Frontal cortex (tissue), 4 donors: ENCODE measurements around the gene FASN. TPM values are rescaled to one million over a fixed set of nuclear protein-coding genes. Genes with fewer than 3 reads are reported as not detected.

Experiments used
- DNase-seq, 2 donors: peaks; one replicate each; pipeline ENCODE4 v3.0.0; 2012; ENCODE audit warnings: low spot score in 2 of 2
- FAIRE-seq: peaks from 2 replicates; lab custom pipeline; 2012; peaks lifted over from hg19 to GRCh38; lab: Jason Lieb, UNC
- total RNA-seq: library from RNA; depleted of rRNA; stranded (reverse); fragments of >200 nt; gene quantifications from one replicate; pipeline ENCODE4 v1.2.3, GENCODE V29; 2014
- donor health status: control.
- donor health status: control.
- donor health status: control.

The FASN gene
- total RNA-seq, 1 donor from 2014 or later: 92.1 TPM

DNA sequence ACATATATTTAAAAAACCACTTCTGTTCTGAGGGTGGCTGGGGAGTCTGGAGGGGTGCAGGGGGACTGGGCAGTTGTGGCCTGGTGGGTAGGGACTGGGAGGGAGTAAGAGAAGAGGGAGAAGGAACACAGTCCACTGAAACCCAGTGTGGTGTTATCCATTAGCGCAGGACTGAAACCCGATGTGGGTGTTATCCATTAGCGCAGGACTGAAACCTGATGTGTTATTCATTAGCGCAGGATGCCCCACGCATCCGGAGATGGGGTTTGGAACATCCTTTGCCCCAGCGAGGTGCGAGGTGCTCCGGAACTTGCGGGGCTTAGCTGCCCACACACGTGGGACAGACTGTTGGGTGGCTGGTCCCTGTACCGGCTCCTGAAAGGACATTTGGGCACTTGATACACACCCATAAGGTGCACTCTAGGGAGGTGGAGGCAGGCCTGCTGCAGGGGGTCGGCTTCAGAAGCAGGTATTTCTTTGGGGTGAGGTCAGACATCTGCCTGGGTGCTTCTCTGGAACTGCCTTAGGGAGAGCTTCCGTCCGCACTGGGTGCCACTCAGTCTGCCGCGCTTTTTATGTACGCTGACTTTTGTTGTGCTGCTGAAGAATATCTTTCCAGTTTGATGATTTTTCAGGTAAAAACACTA lies 20.3 kb upstream of the FASN start:
- FAIRE-seq (no peak), DNase-seq (no peak)

DNA sequence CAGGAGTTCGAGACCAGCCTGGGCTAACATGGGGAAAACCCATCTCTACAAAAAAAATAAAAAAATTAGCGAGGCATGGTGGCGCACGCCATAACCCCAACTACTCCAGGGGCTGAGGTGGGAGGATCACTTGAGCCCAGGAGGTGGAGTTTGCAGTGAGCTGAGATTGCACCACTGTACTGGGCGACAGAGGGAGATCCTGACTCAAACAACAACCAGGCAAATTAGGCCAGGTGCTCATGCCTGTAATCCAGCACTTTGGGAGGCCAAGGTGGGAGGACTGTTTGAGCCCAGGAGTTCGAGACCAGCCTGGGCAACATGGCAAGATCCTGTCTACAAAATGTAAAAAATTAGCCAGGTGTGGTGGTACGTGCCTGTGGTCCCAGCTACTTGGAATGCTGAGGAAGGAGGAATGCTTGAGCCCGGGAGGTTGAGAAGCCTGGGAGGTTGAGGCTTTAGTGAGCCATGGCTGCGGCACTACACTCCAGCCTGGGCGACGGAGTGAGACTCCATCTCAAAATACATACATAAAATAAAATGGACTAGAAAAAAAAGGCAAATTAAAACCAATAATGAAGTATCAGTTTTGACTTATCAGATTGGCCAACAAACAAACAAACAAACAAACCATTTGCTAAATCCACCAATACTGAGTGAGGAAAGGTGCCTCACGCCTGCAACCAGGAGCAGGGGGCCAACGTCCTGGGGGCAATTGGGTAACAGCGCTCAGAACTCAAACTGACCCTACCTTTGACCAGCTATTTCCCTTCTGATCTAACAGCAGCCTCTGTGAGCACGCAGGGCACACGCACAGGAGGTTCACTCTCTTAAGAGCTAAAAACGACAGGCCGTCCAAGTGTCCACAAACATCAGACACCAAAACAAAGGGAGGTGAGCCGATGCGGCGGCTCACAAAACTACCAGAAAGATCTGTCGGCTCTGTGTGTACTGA lies 19.4 kb upstream of the FASN start:
- DNase-seq: no peak
- FAIRE-seq: no peak

DNA sequence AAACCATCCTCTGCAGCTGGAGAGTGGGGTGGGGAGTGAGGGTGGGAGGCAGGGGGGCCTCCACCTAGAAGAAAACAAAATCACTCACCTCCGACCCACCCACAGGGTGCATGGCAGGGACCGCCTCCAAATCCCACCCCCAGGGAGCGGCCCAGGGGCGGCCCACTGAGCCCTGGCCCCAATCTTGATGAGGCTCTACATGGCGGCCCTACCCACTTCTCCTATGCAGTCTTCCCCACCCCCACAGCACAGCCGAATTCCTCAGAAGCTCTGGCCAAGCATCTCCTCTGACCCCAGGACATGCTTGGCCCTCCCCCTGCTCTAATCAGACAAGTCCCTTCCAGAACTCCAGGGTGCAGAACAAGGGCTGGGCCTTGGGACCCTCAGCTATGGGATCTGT lies 18.2 kb upstream of the FASN start:
- FAIRE-seq (no peak), DNase-seq (no peak)

DNA sequence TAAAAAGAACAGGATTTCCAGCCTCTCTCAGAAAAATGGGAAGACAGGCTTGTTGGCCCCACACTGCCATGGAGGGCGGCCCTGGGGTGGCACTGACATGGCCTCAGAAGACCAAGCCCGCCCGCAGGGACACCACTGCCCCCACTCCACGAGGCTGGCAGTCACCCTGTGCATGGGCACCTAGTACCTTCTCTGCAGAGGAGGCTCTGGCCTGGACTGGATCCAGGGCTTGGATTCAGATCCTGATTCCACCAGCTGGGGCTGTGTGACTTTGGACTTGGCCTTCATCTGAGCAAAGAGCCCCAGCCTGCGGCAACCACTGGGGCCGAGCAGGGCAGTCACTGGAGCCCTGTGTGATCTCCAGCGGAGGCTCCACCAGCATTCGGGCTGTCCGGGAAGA lies 16.8 kb upstream of the FASN start:
- DNase-seq (no peak), FAIRE-seq (no peak)

DNA sequence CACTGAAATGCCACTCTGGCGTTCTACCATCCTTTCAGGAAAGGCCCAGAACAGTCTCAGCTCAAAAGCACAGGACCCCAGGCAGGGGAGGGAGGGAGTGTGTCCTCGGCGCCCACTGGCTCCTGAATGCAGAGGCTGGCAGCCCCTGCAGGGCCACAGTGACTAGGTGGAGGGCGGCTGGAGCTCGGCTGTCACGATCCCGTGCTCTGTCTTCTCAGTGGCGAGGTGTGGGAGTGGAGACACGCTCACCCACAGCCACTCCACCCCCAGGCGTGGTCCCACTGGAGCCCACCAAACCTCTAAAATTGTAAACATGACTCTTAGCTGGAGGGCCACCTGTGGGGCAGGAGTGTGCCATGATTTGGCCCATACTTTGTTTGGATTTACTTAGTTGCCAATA lies 16.4 kb upstream of the FASN start:
- FAIRE-seq (no peak), DNase-seq (no peak)

DNA sequence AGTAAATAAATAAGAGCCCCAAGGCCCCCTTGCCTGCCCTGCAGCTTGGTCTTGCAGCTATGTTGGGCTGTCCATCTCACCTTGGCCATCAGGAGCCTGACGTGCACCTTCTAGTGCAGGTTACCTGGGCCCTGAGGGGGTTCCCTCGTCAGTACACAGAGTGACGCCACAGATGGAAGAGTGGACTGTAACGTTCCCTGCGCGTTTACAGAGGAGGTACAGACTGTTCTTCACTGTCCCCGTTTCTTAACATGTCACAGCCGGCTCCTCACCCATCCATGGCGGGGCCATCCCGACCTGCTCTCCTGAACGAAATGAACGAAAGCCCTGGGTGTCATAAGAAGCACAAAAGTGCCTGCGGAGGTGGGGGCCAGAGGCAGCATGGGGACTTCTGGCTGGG lies 15.9 kb upstream of the FASN start:
- FAIRE-seq: no peak

DNA sequence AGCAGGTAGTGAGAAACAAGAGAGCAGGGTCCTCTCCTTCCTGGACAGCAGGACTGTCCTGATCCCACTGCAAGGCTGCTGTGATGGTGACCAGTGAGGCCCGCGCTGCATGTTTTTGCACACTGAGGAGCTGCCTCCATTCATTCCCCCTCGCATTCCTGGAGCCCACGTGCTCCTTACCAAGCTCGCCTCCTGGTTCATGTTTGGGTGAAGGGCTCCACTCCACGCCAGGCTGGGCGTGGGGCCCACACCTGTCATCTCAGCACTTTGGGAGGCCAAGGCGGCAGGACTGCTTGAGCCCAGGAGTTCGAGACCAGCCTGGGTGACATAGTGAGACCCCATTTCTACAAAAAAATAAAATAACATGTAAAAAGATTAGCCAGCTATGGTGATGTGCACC lies 15.4 kb upstream of the FASN start:
- FAIRE-seq (no peak), DNase-seq (no peak)

More for the DNA sequence above, 15.9 kb upstream of the FASN start:
- DNase-seq: no peak

DNA sequence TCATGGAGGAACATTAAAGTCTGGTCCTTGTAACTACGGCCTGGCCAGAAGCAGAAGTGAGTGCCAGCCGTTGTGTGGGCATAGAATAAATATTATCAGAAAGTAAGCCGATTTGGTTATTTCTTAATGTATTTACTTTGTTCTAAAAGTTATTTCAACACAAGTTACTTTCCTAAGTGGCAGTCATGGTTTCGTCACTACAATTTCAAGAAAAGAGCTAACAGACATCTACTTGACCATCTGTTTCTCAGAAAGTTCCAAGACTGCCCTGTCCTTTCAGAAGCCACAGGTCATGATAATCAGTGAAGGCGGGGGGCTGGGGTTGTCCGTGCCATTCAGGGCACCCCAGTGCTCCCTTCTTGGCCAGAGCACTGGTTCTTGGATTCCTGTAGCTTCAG lies 14.9 kb upstream of the FASN start:
- DNase-seq: no peak
- FAIRE-seq: no peak

DNA sequence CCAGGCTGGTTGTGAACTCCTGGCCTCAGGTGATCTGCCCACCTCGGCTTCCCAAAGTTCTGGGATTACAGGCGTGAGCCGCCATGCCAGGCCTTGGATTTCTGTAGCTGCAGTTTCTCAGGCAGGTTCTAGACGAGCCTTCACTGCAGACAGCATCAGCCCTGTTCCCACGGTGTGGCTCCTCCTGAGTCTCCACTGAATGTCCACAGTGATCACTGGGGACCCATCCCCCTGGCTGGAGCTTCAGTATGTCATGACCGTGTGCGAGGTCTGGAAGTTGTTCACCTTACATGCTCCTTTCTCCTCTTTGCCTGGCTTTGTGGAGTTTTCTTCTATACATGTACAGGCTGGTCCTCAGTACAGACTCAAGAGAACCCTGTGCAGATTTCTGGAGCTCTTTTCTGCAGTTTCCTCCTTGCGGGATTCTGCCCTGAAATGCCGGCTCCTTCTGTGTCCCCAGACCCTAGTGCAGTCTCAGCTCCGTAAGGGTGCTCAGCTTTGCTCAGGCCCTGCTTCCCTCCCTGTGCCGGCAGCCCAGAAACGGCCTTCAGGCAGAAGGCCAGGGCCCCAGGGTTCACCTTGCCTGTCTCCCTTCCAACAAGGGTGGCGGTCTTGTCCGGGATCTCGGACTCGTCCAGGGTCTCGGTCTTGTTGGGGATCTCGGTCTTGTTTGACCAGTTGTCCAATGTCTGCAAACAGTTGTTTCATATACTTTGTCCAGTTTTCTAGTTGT lies 14.3 kb upstream of the FASN start:
- FAIRE-seq (no peak), DNase-seq (no peak)

DNA sequence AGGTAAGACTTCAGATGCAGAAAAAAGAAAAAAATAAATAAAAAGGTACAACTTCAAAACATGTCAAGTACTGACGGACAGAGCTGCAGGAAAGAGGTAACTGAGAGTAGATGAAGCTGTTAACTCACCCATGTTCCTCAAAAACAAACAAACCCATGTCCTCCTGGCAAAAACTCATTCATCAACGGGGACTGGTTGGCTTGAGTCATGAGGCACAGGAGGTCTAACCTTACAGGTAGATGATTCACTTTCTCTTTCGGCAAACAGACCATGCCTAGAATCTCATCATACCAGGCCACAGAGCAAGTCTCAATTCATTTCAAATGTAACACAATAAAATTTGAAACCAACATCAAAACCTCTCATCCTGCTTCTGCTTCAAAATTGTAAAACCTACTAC lies 12.3 kb upstream of the FASN start:
- FAIRE-seq (no peak), DNase-seq (no peak)

DNA sequence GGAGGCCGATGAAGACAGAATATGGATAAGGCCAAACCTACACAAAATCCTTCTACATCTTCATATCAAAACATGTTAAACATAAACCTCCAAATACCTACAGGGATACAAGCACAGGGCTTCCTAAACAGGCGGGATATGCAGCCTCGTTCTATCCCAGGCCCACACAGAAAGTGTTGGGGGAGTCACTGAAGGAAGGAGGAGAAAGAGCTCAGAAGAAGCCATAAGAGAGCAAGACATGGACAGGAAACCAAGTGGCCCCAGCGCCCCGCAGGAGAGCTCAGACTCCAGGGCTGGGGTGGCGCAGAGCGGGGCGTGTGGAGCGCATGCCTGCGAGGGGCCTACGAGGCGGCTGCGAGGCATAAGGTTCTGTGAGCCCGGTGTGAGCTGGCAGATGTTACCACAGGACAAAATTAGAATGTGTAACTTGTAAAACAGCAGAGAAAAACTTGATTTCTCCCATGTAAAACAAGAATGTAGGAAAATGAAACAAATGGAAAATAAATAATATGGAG lies 11.0 kb upstream of the FASN start:
- no peak for FAIRE-seq
- DNase-seq: no peak

DNA sequence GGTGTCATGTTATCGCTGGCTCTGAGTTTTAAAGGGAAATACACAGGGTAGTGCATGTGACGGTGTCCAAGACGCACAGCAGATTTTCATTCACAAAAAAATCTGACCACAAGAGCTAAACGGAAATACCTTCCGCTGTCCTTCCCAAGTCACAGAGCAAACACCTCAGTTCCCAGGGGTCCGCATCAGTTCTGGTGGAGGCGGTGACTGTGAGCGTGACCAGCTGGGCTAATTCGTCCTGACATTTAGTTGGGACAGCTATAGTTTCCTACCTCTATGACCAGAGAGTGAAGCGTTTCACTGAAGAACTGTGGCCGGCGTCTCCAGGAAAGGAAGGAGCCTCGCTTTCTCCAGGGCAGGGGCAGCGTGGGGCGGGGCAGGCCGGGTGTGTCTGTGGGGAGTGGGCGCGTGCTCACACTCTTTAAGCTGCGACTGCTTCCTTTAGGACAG lies 10.5 kb upstream of the FASN start:
- DNase-seq (no peak), FAIRE-seq (no peak)

DNA sequence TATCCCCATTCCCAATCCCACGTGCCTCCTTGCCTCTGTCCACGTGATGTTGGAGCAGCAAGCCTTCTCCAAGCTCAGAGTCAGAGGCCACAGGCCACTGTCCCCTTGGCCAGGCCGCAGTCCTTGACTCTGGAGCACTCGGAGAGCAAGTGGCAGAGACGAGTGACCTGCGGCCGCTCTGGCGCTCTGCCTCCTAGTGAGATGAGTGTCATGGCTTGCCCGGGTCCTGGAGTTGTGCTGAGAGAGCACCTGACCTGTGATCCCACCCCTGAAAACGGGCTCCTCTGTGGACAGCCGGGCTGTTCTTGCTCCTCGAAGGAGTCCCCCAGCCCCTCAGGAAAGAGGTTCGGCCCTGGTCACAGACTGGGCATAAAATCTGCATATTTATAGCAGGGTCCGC lies 10.0 kb upstream of the FASN start:
- no peak for DNase-seq
- no peak for FAIRE-seq

DNA sequence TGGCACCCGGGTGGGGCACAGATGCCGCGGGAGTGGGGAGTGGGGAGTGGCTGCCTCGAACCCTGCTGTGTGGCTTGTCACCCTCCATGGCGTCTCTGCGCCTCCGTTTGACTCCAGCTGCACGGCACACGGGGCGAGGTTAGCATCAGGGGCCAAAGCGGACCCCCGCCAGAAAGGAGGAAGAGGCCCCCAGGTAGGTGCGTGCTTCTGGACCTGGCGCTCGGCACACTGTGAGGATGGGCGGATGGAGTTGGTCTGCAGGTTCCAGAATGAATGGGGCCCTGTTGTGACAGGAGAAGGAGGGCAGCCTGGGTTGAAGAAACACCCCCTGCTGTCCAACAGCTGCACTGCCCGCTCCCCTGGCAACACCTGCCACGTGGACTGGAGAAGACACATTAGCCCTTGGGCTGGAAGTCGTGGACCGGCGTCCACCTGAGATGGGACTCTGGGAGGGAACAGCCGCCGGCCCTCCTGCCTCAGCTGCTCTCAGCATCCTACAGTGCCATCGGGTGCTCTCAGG lies 9.4 kb upstream of the FASN start:
- FAIRE-seq: no peak
- DNase-seq: no peak

DNA sequence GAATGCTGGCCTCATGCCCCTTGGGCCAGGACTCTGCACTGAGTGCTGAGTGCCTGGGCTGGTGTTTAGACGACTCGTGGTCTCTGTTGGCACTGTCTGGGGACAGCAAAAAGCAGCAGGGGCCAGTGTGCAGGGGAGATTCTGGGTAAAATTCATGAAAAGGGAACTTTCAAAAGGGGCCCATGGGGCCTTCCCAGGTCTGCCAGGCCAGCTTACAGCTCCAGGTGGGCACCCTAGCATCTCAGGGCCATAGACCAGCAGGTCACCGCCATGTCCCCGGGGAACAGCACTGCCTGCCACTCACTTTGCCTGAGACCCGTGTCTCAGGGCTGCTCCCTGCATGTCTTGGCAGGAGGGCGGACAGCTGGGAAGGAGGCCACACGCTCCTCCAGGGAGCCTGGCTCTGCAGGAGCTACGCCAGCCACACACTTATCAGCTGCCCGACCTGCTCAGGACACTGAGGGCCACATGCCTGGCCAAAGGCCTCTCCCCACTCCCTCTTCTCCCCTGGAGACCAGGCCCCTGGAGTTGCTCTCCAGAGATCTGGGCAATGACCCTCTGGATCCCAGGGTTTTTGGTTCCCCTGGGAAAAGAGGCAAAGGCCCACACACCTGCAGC lies 8.8 kb upstream of the FASN start:
- no peak for FAIRE-seq

DNA sequence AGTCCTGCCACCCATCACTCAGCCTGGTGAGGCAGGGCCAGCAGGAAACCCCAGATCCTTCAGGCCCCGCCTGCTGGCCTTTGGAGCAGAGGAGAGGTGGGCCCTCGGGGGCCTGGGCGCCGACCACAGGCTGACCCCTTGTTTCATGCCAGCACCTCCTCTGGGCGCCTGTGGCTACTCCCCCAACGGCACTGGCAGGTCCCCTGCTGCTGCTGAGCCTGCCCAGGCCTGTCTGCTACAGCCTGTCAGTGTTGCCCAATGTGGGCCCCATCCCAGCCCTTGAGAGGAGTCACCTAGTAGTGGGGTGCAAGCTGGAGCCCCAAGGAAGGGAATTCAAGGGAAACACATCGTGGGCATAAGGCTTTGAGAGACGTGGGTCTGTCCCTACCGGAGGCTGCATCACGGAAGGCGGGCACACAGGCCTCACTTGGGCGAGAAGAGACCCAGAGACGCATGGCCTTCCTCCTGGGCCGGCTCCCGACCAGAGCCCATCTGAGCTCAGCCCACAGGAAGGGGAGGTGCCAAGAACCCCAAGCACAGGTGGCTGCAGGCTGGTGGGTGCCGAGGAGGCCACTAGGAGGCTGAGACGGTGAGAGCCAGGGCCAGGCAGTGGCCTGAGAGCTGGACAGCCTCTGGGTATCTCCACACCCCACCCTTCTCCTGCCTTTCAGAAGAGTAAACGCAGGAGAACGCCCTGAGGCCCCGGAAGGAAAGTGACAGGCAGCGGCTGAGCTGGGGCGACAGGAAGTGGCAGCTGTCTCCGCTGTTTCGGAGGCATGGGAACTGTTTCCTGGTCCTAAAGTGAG lies 8.0 kb upstream of the FASN start:
- DNase-seq: no peak
- no peak for FAIRE-seq

More for the DNA sequence above, 8.8 kb upstream of the FASN start:
- peak; percentile 39 to 47 for DNase-seq

DNA sequence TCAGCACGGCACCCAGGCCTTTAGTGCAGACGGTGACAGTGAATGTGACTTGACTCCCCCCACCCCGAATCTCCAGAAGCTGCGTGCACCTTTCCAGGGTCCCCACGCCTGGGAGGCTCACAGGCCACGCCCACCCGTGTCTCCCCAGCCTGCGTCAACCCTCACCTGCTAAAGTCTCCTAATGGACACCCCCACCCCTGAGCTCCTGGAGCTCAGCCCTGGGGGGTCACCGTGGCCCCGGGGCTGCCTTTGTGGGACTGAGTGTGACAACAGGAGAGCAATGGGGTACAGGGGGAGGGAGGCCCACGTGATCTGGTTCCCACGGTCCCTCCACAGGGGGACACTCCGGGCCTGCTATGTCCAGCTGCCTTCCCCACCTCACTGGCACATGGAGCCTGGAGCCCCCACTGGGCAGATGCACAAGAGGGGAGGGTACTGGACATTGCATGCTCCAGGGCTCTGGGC lies 7.4 kb upstream of the FASN start:
- DNase-seq (no peak), FAIRE-seq (no peak)

DNA sequence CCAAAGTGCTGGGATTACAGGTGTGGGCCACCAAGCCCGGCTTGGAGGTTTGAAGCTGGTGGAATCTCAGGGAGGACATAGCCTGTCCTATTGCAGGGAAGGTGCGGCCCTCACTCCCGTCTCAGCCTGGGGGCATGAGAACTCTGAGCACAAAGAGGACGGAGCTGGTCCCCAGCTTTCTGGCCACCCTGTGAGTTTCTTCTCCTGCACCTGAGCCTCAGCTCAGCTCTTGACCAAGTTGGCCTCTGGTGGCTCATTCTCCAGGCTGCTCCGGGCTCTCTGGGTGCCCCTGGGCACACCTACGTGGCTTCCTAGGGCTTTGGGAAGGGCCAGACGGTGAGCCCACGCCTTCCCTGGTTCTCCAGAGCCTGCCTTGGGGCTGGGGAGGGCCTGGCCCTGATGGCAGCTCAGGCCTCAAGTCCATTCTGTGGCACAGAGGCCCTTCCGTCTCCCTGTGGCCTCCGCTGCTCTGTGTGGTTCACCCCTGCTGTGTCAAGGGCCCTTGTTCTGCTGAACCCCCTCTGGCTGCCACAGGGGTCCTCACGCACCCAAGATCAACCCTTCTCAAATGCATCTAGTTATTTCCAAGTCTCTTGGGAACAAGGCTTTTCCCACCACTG lies 6.9 kb upstream of the FASN start:
- FAIRE-seq (no peak), DNase-seq (no peak)
